ENCODE results near the gene GPATCH2. TPM values are rescaled to one million over a fixed set of nuclear protein-coding genes. Genes with fewer than 3 reads are reported as not detected.

GPATCH2 gene
- total and polyA plus RNA-seq, 8 donors: 2.7 to 9.0 (median 5.0) TPM

- ATAC-seq: no peak
- TF ChIP-seq, protein P1, sequence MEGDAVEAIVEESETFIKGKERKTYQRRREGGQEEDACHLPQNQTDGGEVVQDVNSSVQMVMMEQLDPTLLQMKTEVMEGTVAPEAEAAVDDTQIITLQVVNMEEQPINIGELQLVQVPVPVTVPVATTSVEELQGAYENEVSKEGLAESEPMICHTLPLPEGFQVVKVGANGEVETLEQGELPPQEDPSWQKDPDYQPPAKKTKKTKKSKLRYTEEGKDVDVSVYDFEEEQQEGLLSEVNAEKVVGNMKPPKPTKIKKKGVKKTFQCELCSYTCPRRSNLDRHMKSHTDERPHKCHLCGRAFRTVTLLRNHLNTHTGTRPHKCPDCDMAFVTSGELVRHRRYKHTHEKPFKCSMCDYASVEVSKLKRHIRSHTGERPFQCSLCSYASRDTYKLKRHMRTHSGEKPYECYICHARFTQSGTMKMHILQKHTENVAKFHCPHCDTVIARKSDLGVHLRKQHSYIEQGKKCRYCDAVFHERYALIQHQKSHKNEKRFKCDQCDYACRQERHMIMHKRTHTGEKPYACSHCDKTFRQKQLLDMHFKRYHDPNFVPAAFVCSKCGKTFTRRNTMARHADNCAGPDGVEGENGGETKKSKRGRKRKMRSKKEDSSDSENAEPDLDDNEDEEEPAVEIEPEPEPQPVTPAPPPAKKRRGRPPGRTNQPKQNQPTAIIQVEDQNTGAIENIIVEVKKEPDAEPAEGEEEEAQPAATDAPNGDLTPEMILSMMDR (IDR thresholded peaks at IDR 0.05): no peak
- no peak overlapping the region for H3K27ac ChIP-seq
- intact Hi-C loops (cut with DNase I): no loop called here
- no peaks in the 10 kb centered on the region for H3K36me3 ChIP-seq
- WGBS, 2 donors: 83 to 87% methylated on average over 2 of the region's 2 CpGs
- no peaks in the 10 kb centered on the region for H3K9me3 ChIP-seq
- no peaks in the 10 kb centered on the region for H3K4me1 ChIP-seq
- no peak for FAIRE-seq
- no peaks in the 10 kb centered on the region for H3K27me3 ChIP-seq
- DNase-seq: no peak
- no peak overlapping the region for H3K4me3 ChIP-seq
Observed at GRCh38 chr1:217569021-217569420, 61.9 kb downstream of the GPATCH2 start.

DNA sequence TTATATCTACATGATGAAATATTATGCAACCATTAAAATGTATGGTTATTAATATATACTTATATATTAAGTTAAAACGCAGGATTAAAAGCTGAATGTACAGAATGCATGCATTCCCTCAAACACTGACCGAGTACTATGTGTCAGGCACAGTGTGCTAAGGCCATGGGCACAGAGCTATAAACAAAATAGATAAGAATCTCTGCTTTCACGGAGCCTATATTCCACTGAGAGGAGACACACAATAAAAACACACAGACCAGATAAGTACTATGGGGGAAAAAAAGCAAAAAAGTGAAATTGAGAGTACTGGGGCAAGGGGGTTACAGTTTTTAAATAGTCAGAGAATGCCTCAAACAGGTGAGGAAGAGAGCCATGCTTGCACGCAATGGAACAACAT is 62.7 kb downstream of the GPATCH2 start:
- H3K36me3 ChIP-seq: no peaks in the 10 kb centered on the region
- no peak overlapping the region for H3K27ac ChIP-seq
- no peak for FAIRE-seq
- no peaks in the 10 kb centered on the region for H3K9me3 ChIP-seq
- H3K4me1 ChIP-seq: no peaks in the 10 kb centered on the region
- 93 to 96% methylated on average over 4 of the region's 4 CpGs for WGBS, 2 donors
- TF ChIP-seq, protein P1 (IDR thresholded peaks at IDR 0.05): no peak
- no peaks in the 10 kb centered on the region for H3K27me3 ChIP-seq
- DNase-seq: no peak
- ATAC-seq: no peak
- no peak overlapping the region for H3K4me3 ChIP-seq
- intact Hi-C loops (cut with DNase I): no loop called here

- intact Hi-C loops (cut with DNase I): no loop called here
- Histone ChIP-seq H3K4me1 (no peaks in the 10 kb centered on the region), H3K36me3 (no peaks in the 10 kb centered on the region), H3K27ac (no peak overlapping the region), H3K27me3 (no peaks in the 10 kb centered on the region), H3K9me3 (no peaks in the 10 kb centered on the region), H3K4me3 (no peak overlapping the region)
- FAIRE-seq (no peak), DNase-seq (no peak), ATAC-seq (no peak)
- WGBS, 2 donors: 92 to 94% methylated on average over 3 of the region's 3 CpGs
- TF ChIP-seq, protein P1 (IDR thresholded peaks at IDR 0.05): no peak
Observed at GRCh38 chr1:217564833-217565232, 66.1 kb downstream of the GPATCH2 start.

DNA sequence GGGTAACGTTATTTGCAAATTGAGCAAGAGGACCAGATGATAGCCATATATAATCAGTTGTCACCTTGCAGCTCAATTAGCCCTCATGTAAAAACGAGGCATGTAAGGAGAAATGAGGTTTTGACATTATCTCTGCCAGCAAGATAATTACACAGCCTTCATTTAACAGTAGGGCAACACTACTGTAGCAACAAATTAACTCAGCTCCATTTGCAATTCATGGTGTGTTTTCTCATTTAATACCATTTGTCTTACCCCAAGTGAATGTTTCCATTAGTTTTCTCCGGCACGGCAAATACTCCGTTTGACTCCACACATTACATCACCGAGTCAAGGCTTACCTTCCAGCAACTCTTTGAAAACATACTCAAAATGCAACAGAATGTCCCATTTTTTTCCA is 66.7 kb downstream of the GPATCH2 start:
- DNase-seq (no peak), ATAC-seq (no peak), FAIRE-seq (no peak)
- Histone ChIP-seq H3K27ac (no peak overlapping the region), H3K4me1 (no peaks in the 10 kb centered on the region), H3K27me3 (no peaks in the 10 kb centered on the region), H3K4me3 (no peak overlapping the region), H3K9me3 (no peaks in the 10 kb centered on the region), H3K36me3 (no peaks in the 10 kb centered on the region)
- intact Hi-C loops (cut with DNase I): no loop called here
- 78 to 86% methylated on average over 6 of the region's 6 CpGs for whole genome bisulfite sequencing, 2 donors
- TF ChIP-seq, protein P1 (IDR thresholded peaks at IDR 0.05): no peak

DNA sequence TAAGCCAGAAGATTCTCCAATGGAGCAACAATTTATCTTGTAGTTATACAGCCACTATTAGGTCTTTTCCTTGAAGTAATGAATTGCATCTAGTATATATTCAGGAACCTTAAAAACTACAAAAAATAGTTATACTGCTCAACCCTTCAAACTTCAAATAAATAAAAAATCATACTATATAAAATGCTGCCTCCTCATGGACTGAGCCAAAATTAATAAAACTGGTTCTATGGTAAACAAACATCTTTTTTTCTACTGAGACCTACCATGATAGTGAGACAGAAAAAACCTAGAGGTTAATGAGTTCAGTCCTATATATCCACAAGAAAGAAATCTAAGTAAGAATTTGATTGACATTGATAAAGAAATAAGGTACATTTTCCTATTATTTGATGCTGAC is 67.7 kb downstream of the GPATCH2 start:
- TF ChIP-seq, protein P1 (IDR thresholded peaks at IDR 0.05): no peak
- H3K27ac ChIP-seq: no peak overlapping the region
- no peaks in the 10 kb centered on the region for H3K4me1 ChIP-seq
- H3K27me3 ChIP-seq: no peaks in the 10 kb centered on the region
- no peak for ATAC-seq
- H3K36me3 ChIP-seq: no peaks in the 10 kb centered on the region
- DNase-seq: no peak
- H3K4me3 ChIP-seq: no peak overlapping the region
- no peaks in the 10 kb centered on the region for H3K9me3 ChIP-seq
- no peak for FAIRE-seq
- intact Hi-C loops (cut with DNase I): no loop called here

Measured in pancreas (tissue), 10 donors.